HG02759 (cell line): ENCODE data around the gene HPS4.
"Not testable (repeated sequence)": the region's sequence is repeated elsewhere in the genome, so short reads cannot be mapped to it uniquely, and the experiment has no call there.

Source experiments
- ATAC-seq: cut with Tn5 transposase; IDR thresholded peaks from one replicate; pipeline ENCODE4 v1.9.1; 2021; ENCODE audit warnings: mild to moderate bottlenecking, moderate library complexity; ENCODE audit not compliant: unreplicated experiment

HPS4 gene

DNA sequence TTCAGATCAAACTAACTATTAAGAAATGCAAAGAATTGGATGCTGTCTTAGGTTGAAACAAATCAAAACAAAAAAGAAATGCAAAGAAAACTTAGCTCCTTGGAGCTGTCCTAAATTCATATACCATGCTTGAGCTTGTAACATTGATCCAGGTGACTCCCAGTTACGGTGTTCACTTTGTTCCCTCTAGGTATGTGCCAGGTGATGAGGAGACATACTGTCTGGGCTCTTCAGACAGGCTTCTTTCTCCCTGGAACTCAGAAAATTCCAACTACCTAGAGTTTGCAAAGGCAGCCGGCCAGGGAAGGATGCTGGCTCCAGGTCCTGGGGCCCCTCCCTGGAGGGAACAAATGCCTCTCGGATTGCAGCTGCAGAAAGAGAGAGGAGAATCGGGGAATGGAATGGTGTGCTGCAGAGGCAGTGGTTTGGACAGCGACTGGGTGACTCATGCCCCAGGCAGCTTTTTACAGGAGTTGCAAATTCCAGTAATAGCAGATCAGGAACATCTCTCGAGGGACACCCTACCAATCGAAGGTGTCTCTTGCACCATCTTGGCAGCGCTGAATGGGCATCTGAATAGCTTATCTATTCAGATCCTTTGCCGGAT, 66.8 kb downstream of the HPS4 start:
- no peak for ATAC-seq

- ATAC-seq: no peak
Observed at GRCh38 chr22:26416256-26416655, 67.3 kb downstream of the HPS4 start.

- ATAC-seq: no peak
Observed at GRCh38 chr22:26414347-26414746, 69.2 kb downstream of the HPS4 start.

GRCh38 chr22:26410386-26410785, 73.2 kb downstream of the HPS4 start:
- ATAC-seq: no peak

DNA sequence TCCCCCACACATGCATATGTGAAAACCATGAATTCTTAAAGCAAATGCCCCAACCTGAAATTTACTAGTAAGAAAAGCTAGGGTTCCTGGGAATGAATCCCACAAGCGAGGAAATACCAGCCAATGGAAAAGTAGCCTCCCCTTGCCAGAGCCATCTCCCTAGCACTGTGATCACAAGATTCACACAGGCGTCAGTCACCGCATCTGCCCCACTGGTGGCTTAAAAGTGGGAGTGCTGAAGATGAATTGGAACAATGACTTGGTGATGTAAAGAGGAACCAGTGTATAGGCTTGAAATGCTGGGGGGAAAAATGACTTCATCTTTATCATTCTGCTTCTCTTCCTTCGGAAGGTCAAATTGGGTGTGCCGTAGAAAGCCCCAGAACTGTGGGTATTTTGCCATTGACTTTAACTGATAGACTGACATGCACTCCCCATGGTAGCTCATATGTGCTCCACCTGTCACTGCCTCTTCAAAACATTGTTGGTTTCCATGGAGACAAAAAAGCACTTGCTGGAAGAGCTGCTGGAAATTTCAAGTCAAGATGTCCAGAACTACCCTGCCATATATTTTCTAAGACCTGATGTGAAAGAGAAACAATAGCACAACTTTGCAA, 73.8 kb downstream of the HPS4 start:
- no peak for ATAC-seq

DNA sequence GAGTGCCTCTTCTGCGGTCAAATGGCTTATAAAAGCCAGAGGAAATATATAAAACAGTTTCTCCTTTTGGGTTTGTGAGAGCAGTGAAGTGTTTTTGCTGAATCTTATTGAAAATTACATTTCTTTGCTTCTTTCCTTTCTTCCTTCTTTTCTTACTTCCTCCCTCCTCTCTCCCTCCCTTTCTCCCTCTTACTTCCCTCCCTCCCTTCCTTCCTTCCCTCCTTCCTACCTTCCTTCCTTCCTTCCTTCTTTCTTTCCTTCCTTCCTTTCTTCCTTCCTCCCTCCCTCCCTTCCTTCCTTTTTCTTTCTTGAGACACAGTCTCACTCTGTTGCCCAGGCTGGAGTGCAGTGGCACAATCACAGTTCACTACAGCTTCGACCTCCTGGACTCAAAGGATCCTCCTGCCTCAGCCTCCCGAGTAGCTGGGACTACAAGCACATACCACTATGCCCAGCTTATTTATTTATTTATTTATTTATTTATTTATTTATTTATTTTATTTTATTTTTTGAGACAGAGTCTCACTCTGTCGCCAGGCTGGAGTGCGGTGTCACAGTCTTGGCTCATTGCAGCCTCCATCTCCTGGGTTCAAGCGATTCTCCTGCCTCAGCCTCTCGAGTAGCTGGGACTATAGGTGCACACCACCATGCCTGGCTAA, 74.9 kb downstream of the HPS4 start:
- ATAC-seq: not testable (repeated sequence)

DNA sequence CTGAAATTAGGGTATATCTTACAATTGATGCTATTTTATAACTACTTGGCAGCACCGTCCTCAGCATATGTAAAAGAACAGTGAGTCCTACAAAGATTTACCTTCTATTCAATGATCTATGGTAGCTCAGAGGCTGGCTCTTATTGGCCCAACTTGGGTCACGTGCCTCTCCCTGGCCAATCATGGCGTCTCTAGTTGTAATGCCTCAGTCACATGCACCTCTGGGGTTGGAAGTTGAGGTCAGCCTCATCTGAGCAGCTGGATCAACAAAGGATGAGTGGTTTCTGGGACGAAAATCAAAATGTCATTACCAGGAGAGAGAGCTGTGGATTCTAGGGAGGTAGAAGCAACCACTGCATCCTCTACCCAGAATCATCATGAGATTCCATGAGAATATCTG, 77.5 kb downstream of the HPS4 start:
- ATAC-seq: no peak

GRCh38 chr22:26404851-26405421, 78.6 kb downstream of the HPS4 start:
- ATAC-seq: no peak

DNA sequence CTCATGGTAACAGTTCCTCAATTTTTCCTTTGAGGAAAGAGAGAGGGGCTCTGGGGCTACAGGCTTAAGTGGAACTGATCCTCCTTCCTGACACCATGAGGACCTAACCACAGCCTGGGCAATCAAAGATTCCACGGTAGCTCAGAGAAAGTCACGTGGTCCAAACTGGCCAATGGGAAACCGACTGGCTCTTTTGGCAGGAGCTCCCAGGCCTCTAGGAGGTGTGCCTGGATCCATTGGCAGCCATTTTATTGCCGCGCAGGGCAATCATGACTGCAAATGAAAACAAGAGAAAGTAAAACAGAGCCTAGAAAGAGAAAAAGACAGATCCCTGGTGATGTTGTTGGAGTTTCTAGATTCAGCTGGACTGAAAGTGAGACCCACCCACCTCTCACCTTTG, 81.9 kb downstream of the HPS4 start:
- ATAC-seq: no peak
